Activated T-cell treated with anti-CD3 and anti-CD28 coated beads for 1 hour (primary cell): ENCODE measurements around the gene STXBP4.
"Not testable (repeated sequence)": the region's sequence is repeated elsewhere in the genome, so short reads cannot be mapped to it uniquely, and the experiment has no call there.

Experiments used
- DNase-seq: peaks from one replicate; pipeline ENCODE4 v3.0.0-alpha.2; 2020; ENCODE audit warnings: low read depth

STXBP4 gene

GRCh38 chr17:55057184-55057583 is 88.6 kb downstream of the STXBP4 start:
- no peak for DNase-seq

GRCh38 chr17:55059724-55060123 is 91.2 kb downstream of the STXBP4 start:
- no peak for DNase-seq

GRCh38 chr17:55062921-55063320 is 94.4 kb downstream of the STXBP4 start:
- DNase-seq = no peak

GRCh38 chr17:55063885-55064874 is 95.6 kb downstream of the STXBP4 start:
- DNase-seq = no peak

- no peak for DNase-seq
These were observed 99.3 kb downstream of the STXBP4 start for GRCh38 chr17:55067697-55068439.

GRCh38 chr17:55068862-55069811 is 100.6 kb downstream of the STXBP4 start:
- no peak for DNase-seq

- no peak for DNase-seq
These were observed 101.5 kb downstream of the STXBP4 start for GRCh38 chr17:55069983-55070529.

- DNase-seq = no peak
These were observed 104.3 kb downstream of the STXBP4 start for GRCh38 chr17:55072898-55073297.

GRCh38 chr17:55073467-55073866 is 104.9 kb downstream of the STXBP4 start:
- DNase-seq = not testable (repeated sequence)

GRCh38 chr17:55081559-55081958 is 113.0 kb downstream of the STXBP4 start:
- DNase-seq = no peak

GRCh38 chr17:55086635-55087058 is 118.1 kb downstream of the STXBP4 start:
- DNase-seq = no peak

- DNase-seq = no peak
These were observed 120.7 kb downstream of the STXBP4 start for GRCh38 chr17:55089256-55089655.

GRCh38 chr17:55090079-55090492 is 121.5 kb downstream of the STXBP4 start:
- peak; percentile 5 for DNase-seq

- no peak for DNase-seq
These were observed 124.8 kb downstream of the STXBP4 start for GRCh38 chr17:55093353-55093752.

- no peak for DNase-seq
These were observed 130.2 kb downstream of the STXBP4 start for GRCh38 chr17:55098765-55099164.

GRCh38 chr17:55110521-55110920 is 142.0 kb downstream of the STXBP4 start:
- no peak for DNase-seq

GRCh38 chr17:55114283-55114682 is 145.7 kb downstream of the STXBP4 start:
- no peak for DNase-seq

GRCh38 chr17:55116440-55116914 is 147.9 kb downstream of the STXBP4 start:
- no peak for DNase-seq

GRCh38 chr17:55117164-55117563 is 148.6 kb downstream of the STXBP4 start:
- no peak for DNase-seq

GRCh38 chr17:55120651-55121050 is 152.1 kb downstream of the STXBP4 start:
- no peak for DNase-seq

GRCh38 chr17:55121268-55121667 is 152.7 kb downstream of the STXBP4 start:
- no peak for DNase-seq
